GM18861 (cell line): ENCODE results near the gene SARDH.
"Not testable (repeated sequence)": the region's sequence is repeated elsewhere in the genome, so short reads cannot be mapped to it uniquely, and the experiment has no call there.

ENCODE experiments used
- ATAC-seq: cut with Tn5 transposase; IDR thresholded peaks from one replicate; pipeline ENCODE4 v1.9.1; 2021; ENCODE audit not compliant: unreplicated experiment

The SARDH gene

GRCh38 chr9:133761641-133762248 is 23.6 kb upstream of the SARDH start:
- no peak for ATAC-seq

DNA sequence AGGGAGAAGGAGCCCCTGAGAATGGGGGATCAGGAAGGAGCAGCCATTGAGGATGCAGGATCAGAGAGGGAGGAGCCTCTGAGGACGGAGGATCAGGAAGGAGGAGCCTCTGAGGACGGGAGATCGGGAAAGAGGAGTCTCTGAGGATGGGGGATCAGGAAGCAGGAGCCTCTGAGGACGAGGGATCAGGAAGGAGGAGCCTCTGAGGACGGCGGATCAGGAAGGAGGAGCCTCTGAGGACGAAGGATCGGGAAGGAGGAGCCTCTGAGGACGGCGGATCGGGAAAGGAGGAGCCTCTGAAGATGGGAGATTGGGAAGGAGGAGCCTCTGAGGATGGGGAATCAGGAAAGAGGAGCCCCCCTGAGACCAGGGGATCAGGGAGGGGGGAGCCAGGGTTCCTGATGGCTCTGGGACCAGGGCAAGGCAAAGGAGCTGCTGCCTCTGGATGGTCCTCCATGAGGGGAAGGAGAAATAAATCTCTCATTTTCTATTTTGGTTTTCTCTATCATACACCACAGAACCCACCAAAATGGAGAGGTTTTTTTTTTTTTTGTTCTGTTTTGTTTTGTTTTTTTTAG is 22.6 kb upstream of the SARDH start:
- no peak for ATAC-seq

DNA sequence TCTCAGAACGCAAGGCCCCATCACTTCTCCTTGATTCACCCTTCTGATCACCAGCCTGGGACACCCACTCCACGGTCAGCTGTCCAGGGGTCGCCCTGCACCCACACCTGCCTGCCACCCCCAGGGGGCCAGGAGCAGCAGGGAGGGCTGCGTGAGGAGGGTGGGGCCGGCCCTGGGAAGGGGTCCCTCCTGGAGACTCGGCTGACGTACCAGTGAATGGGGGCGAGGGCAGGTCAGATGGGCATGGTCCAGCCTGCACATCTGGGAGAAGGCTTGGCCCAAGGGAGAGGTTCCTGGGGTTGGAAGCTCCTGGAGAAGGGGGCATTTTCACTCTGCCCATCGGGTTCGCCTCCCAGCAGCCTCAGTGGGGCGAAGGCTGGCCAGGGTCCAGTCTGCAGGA is 21.8 kb upstream of the SARDH start:
- no peak for ATAC-seq

- no peak for ATAC-seq
Observed at GRCh38 chr9:133759146-133759900, 21.2 kb upstream of the SARDH start.

DNA sequence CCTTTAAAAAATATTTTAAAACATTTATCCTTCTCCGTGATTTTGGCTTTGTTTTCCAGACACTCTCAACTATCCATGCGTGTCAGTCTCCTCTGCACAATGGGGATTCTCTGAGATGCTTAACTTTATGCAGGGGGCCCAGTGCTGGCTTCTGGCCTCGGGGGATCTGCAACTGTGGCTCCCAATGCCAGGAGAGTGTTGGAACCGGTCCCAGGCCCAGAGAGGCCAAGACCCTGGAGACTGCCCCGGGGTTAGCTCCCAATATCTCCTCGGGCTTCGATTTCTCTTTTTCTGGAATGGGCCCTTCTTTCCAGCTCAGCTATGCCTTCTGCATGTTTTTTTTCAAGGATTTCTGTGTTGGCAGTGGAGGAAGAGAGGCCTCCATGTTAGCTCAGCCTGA is 20.1 kb upstream of the SARDH start:
- ATAC-seq, result no peak

- no peak for ATAC-seq
Observed at GRCh38 chr9:133754688-133755227, 16.6 kb upstream of the SARDH start.

GRCh38 chr9:133754187-133754586 is 16.0 kb upstream of the SARDH start:
- no peak for ATAC-seq

- ATAC-seq, result no peak
Observed at GRCh38 chr9:133752739-133753446, 14.7 kb upstream of the SARDH start.

- ATAC-seq, result no peak
Observed at GRCh38 chr9:133750982-133751649, 13.0 kb upstream of the SARDH start.

DNA sequence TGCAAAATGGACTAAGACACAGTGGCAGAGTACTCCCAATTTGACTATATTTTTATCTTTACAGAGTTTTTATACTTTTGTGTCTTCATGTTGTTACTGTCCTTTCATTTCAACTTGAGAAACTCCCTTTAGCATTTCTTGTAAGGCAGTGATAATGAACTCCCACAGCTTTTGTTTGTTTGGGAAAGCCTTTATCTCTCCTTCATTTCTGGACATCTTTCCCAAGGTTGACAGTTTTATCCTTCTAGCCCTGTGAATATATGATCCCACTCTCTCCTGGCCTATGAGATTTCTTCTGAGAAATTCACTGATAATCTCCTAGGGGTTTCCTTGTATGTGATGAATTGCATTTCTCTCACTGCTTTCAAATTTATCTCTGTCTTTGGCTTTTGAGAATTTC is 9.2 kb upstream of the SARDH start:
- no peak for ATAC-seq

- not testable (repeated sequence) for ATAC-seq
Observed at GRCh38 chr9:133744528-133744927, 6.4 kb upstream of the SARDH start.

DNA sequence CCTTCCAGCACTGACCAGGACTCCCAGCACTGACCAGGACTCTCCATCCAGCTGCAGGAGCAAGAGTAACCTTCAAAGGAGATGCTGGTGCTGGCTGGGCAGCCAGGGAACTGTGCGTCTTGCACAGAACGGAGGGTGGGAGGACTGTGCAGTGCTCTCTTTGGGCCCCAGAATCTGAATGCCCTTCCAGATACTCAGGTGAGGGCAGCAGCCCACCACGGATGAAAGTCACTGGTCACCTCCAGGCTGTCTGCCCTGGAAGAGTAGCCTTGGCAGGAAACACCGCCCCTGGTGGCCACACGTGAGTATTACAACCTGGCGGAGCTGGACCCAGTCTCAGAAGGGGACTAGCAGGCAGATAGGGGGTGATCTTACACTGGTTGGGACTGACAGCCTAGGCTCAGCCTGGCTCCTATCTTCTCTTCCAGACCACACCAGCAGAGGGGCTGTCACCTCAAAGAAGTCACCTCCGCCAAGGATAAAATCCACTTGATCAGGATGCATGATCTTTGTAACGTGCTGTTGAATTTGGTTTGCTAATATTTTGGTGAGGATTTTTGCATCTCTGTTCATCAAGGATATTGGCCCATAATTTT is 4.8 kb upstream of the SARDH start:
- ATAC-seq, result no peak

DNA sequence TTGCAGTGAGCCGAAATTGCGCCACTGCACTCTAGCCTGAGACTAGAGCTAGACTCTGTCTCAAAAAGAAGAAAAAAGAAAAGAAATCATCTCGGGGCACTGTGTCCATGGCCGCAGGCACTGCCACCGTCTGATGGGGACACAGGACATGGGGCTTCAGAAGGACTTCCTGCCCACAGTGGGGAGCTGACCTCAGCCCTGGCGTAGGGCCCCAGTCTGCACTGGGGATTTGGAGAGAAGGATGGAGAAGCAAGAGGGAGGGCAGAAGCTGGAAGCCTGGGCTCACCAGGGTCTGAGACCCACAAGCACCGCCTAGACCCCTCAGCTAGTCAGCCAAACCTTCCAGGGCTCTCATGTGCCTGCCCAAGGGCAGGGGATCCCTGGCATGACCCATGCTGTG is 4.1 kb upstream of the SARDH start:
- no peak for ATAC-seq

- ATAC-seq, result no peak
Observed at GRCh38 chr9:133741716-133742115, 3.6 kb upstream of the SARDH start.

- no peak for ATAC-seq
Observed at GRCh38 chr9:133740911-133741310, 2.8 kb upstream of the SARDH start.

DNA sequence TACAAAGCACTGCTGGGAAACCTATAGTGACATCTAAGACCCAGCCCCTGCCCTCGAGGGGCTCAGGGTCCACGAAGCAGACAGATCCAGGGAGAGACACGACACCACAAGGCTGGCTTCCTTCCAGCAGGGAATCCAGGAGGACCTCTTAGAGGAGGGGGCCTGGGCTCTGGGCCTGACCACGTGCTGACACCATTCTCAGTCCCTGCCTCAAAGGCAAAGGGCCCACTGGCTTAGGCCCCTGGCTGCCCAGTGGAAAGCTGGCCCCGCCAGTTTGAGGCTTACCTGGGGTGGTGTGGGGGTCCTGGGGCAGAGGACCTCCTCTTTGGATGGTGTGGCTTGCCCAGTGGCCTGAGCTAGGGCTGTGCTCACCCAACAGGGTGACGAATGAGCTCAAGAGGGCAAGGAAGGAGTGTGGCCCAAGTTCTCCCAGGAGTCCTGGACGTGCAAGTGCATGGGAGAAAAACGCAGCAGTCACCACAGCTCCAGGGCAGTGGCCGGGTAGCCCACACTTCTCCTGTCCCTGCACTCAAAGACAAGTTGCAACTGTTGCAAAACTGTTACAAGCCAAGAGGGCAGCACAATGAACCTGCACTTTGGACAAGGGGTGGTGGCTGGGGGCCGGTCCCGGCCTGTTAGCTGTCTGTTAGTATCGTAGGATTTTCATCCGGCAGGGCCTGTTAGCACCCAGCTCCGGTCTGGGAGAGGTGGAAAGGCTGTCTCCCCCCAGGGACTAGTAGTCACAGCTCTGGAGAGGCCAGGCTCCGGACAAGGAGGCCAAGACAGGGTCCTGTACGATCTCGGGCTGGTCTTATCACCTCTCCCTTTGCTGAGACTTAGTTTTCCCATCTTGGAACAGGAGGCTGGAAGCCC is 1.5 kb upstream of the SARDH start:
- no peak for ATAC-seq

GRCh38 chr9:133738640-133739225 is 581 bp upstream of the SARDH start:
- ATAC-seq, result no peak

- ATAC-seq, result no peak
Observed at GRCh38 chr9:133737071-133737773, 930 bp downstream of the SARDH start.

- ATAC-seq, result no peak
Observed at GRCh38 chr9:133735931-133736330, 2.2 kb downstream of the SARDH start.
